ENCODE results near the gene HASPIN. TPM values are rescaled to one million over a fixed set of nuclear protein-coding genes. Genes with fewer than 3 reads are reported as not detected.

The HASPIN gene
- total RNA-seq, 1 experiment from 2014 or later = 16.2 TPM

GRCh38 chr17:3768769-3769168 lies 45.1 kb downstream of the HASPIN start:
- H3K4me1 ChIP-seq (replicated peaks) = peaks cover 3% of the 10 kb centered on the region

GRCh38 chr17:3770466-3770865 lies 46.8 kb downstream of the HASPIN start:
- no peak for DNase-seq (ENCODE audit: low read depth in 1 of 2, low spot score in 2 of 2)
- no peak overlapping the region for H3K27ac ChIP-seq
- no peaks in the 10 kb centered on the region for H3K9me3 ChIP-seq (replicated peaks)
- no peaks in the 10 kb centered on the region for H3K27me3 ChIP-seq (replicated peaks)
- H3K4me1 ChIP-seq (replicated peaks) = peaks cover 7% of the 10 kb centered on the region
- no peak overlapping the region for H3K4me3 ChIP-seq
- no peaks in the 10 kb centered on the region for H3K36me3 ChIP-seq

More at GRCh38 chr17:3768769-3769168, 45.1 kb downstream of the HASPIN start:
- Histone ChIP-seq H3K9me3 (replicated peaks) (no peaks in the 10 kb centered on the region), H3K36me3 (no peaks in the 10 kb centered on the region), H3K27ac (no peak overlapping the region), H3K27me3 (replicated peaks) (no peaks in the 10 kb centered on the region), H3K4me3 (no peak overlapping the region)
- DNase-seq (ENCODE audit: low read depth in 1 of 2, low spot score in 2 of 2) = no peak

- H3K4me3 ChIP-seq = no peak overlapping the region
- no peaks in the 10 kb centered on the region for H3K9me3 ChIP-seq (replicated peaks)
- no peak for DNase-seq (ENCODE audit: low read depth in 1 of 2, low spot score in 2 of 2)
- no peaks in the 10 kb centered on the region for H3K27me3 ChIP-seq (replicated peaks)
- H3K4me1 ChIP-seq (replicated peaks) = peaks cover 7% of the 10 kb centered on the region
- no peaks in the 10 kb centered on the region for H3K36me3 ChIP-seq
- no peak overlapping the region for H3K27ac ChIP-seq
Measured at GRCh38 chr17:3771140-3771539, 47.4 kb downstream of the HASPIN start.

GRCh38 chr17:3772764-3773163 lies 49.1 kb downstream of the HASPIN start:
- no peak for DNase-seq (ENCODE audit: low read depth in 1 of 2, low spot score in 2 of 2)
- H3K9me3 ChIP-seq (replicated peaks) = no peaks in the 10 kb centered on the region
- H3K4me3 ChIP-seq = no peak overlapping the region
- no peaks in the 10 kb centered on the region for H3K36me3 ChIP-seq
- H3K27me3 ChIP-seq (replicated peaks) = no peaks in the 10 kb centered on the region
- no peak overlapping the region for H3K27ac ChIP-seq
- H3K4me1 ChIP-seq (replicated peaks) = peaks cover 7% of the 10 kb centered on the region

- Histone ChIP-seq H3K36me3 (no peaks in the 10 kb centered on the region), H3K4me3 (no peak overlapping the region), H3K27ac (no peak overlapping the region), H3K9me3 (replicated peaks) (no peaks in the 10 kb centered on the region), H3K27me3 (replicated peaks) (no peaks in the 10 kb centered on the region), H3K4me1 (replicated peaks) (peaks cover 7% of the 10 kb centered on the region)
- peak in 1 of 2 experiments; percentile 28 for DNase-seq (ENCODE audit: low read depth in 1 of 2, low spot score in 2 of 2)
Measured at GRCh38 chr17:3773511-3773910, 49.8 kb downstream of the HASPIN start.

- Histone ChIP-seq H3K4me3 (no peak overlapping the region), H3K27ac (no peak overlapping the region), H3K4me1 (replicated peaks) (peaks cover 7% of the 10 kb centered on the region), H3K27me3 (replicated peaks) (no peaks in the 10 kb centered on the region), H3K36me3 (no peaks in the 10 kb centered on the region), H3K9me3 (replicated peaks) (no peaks in the 10 kb centered on the region)
- DNase-seq (ENCODE audit: low read depth in 1 of 2, low spot score in 2 of 2) = no peak
Measured at GRCh38 chr17:3773966-3774365, 50.3 kb downstream of the HASPIN start.

Other genes with a start within 250 kb of the HASPIN start
- gene ASPA, start 247.9 kb upstream of the HASPIN start, total RNA-seq (2014; rRNA removed; shearing (Covaris generic)) = 0.18 TPM in 1 of 2 replicates, not detected in the other
- gene TRPV3, start 166.1 kb upstream of the HASPIN start, total RNA-seq (2014; rRNA removed; shearing (Covaris generic)) = not detected in 2 replicates
- 0.24 and 1.1 TPM in 2 replicates for gene TRPV1, start 114.5 kb upstream of the HASPIN start, total RNA-seq (2014; rRNA removed; shearing (Covaris generic))
- 9.6 and 11.3 TPM in 2 replicates for gene SHPK, start 87.7 kb upstream of the HASPIN start, total RNA-seq (2014; rRNA removed; shearing (Covaris generic))
- gene CTNS, start 87.1 kb upstream of the HASPIN start, total RNA-seq (2014; rRNA removed; shearing (Covaris generic)) = 8.9 and 26.6 TPM in 2 replicates
- gene TAX1BP3, start 55.3 kb upstream of the HASPIN start, total RNA-seq (2014; rRNA removed; shearing (Covaris generic)) = 230 and 293 TPM in 2 replicates
- gene EMC6, start 55.1 kb upstream of the HASPIN start, total RNA-seq (2014; rRNA removed; shearing (Covaris generic)) = 21.5 and 34.3 TPM in 2 replicates
- gene P2RX5, start 27.7 kb upstream of the HASPIN start, total RNA-seq (2014; rRNA removed; shearing (Covaris generic)) = not detected in 2 replicates
- 19.0 and 30.6 TPM in 2 replicates for gene ITGAE, start 77.3 kb downstream of the HASPIN start, total RNA-seq (2014; rRNA removed; shearing (Covaris generic))
- gene NCBP3, start 122.3 kb downstream of the HASPIN start, total RNA-seq (2014; rRNA removed; shearing (Covaris generic)) = 16.0 and 16.8 TPM in 2 replicates
- 12.0 and 15.3 TPM in 2 replicates for gene CAMKK1, start 169.2 kb downstream of the HASPIN start, total RNA-seq (2014; rRNA removed; shearing (Covaris generic))
- gene P2RX1, start 192.6 kb downstream of the HASPIN start, total RNA-seq (2014; rRNA removed; shearing (Covaris generic)) = 5.1 and 9.6 TPM in 2 replicates
- gene ATP2A3, start 240.5 kb downstream of the HASPIN start, total RNA-seq (2014; rRNA removed; shearing (Covaris generic)) = 0.06 and 0.89 TPM in 2 replicates

Measured in SJSA1 (cell line).